IMR-90 (cell line): Measurements from ENCODE around the gene CNTN5. TPM values are rescaled to one million over a fixed set of nuclear protein-coding genes. Genes with fewer than 3 reads are reported as not detected.

Source experiments
- ATAC-seq: fragments of 200-7000 bp; cut with Tn5 transposase; 2 replicates; pipeline ENCODE4 v1.9.1; 2020; ENCODE audit warnings: low read depth, mild to moderate bottlenecking, moderate library complexity
- BruUV-seq: library from RNA; stranded (reverse); fragments of 400-500 nt; replicated peaks from 2 replicates; lab custom pipeline; 2021; lab: Mats Ljungman, UMichigan
- CTCF ChIA-PET: fragments of 300-600 bp; formaldehyde crosslinking; extraction: SDS; loops from one replicate; lab custom pipeline; 2021; ENCODE audit warnings: antibody characterized with exemption; lab: Yijun Ruan, JAX
- POLR2A ChIA-PET: fragments of 300-600 bp; sonication (Branson Sonifier 250); formaldehyde crosslinking; loops from one replicate; lab custom pipeline; 2022; ENCODE audit warnings: antibody characterized with exemption; ENCODE audit not compliant: unreplicated experiment; lab: Charles Lee
- DNase-seq: peaks from one replicate; pipeline ENCODE4 v3.0.0; 2013
- H2AFZ ChIP-seq: replicated peaks from 2 replicates; pipeline ENCODE3; 2013; ENCODE audit warnings: low read length, mild to moderate bottlenecking; ENCODE audit not compliant: poor library complexity
- H2AK5ac ChIP-seq: 2 replicates; pipeline ENCODE4 v1.6.1; 2013; ENCODE audit warnings: low read depth, low read length, inconsistent platforms
- H2AK9ac ChIP-seq: replicated peaks from 2 replicates; pipeline ENCODE3; 2013; ENCODE audit warnings: mild to moderate bottlenecking, low read depth, low read length, moderate library complexity; ENCODE audit not compliant: poor library complexity
- H2BK120ac ChIP-seq: 2 replicates; pipeline ENCODE4 v1.6.1; 2013; ENCODE audit warnings: low read depth, low read length, inconsistent platforms
- H2BK15ac ChIP-seq: 3 replicates; pipeline ENCODE4 v1.6.1; 2013; ENCODE audit warnings: low read depth, low read length, inconsistent platforms
- H2BK20ac ChIP-seq: 2 replicates; pipeline ENCODE4 v1.6.1; 2013; ENCODE audit warnings: low read depth, mild to moderate bottlenecking, inconsistent platforms, low read length, moderate library complexity
- H2BK5ac ChIP-seq: 2 replicates; pipeline ENCODE4 v1.6.1; 2013; ENCODE audit warnings: mild to moderate bottlenecking, low read depth, low read length, inconsistent platforms; ENCODE audit not compliant: poor library complexity, severe bottlenecking
- H3K14ac ChIP-seq: replicated peaks from 2 replicates; pipeline ENCODE4 v1.6.1; 2013; ENCODE audit warnings: low read depth, low read length, inconsistent platforms
- H3K18ac ChIP-seq: 2 replicates; pipeline ENCODE4 v1.6.1; 2013; ENCODE audit warnings: low read depth, low read length, control low read depth
- H3K23ac ChIP-seq: 2 replicates; pipeline ENCODE4 v1.6.1; 2013; ENCODE audit warnings: low read depth, low read length, inconsistent platforms
- H3K27ac ChIP-seq: 2 replicates; pipeline ENCODE4 v1.5.1; 2013; ENCODE audit warnings: mild to moderate bottlenecking, control low read depth, low read length; ENCODE audit not compliant: insufficient read depth
- H3K27me3 ChIP-seq: 2 replicates; pipeline ENCODE4 v1.6.1; 2013; ENCODE audit warnings: low read length; ENCODE audit not compliant: control insufficient read depth, insufficient read depth
- H3K36me3 ChIP-seq: 2 replicates; pipeline ENCODE4 v1.6.1; 2013; ENCODE audit warnings: low read length, mixed read lengths; ENCODE audit not compliant: control insufficient read depth, insufficient read depth
- H3K4ac ChIP-seq: 2 replicates; pipeline ENCODE4 v1.6.1; 2013; ENCODE audit warnings: low read depth, low read length, inconsistent platforms
- H3K4me1 ChIP-seq: 2 replicates; pipeline ENCODE4 v1.6.1; 2013; ENCODE audit warnings: low read length, mixed read lengths; ENCODE audit not compliant: control insufficient read depth, insufficient read depth
- H3K4me2 ChIP-seq: 2 replicates; pipeline ENCODE4 v1.6.1; 2013; ENCODE audit warnings: low read depth, mild to moderate bottlenecking, control low read depth, low read length, moderate library complexity
- H3K4me3 ChIP-seq: 2 replicates; pipeline ENCODE4 v1.5.1; 2013; ENCODE audit warnings: low read depth, mild to moderate bottlenecking, control low read depth, low read length, moderate library complexity; ENCODE audit not compliant: insufficient read depth
- H3K56ac ChIP-seq: 2 replicates; pipeline ENCODE4 v1.6.1; 2013; ENCODE audit warnings: low read length, inconsistent platforms; ENCODE audit not compliant: insufficient read depth; ENCODE audit errors: extremely low read depth
- H3K79me1 ChIP-seq, 2 experiments: 2 replicates each; pipeline ENCODE4 v1.6.1; 2013; ENCODE audit warnings: low read length in 2 of 2, inconsistent platforms in 1 of 2, low read depth in 1 of 2
- H3K9ac ChIP-seq: 2 replicates; pipeline ENCODE4 v1.6.1; 2013; ENCODE audit warnings: low read depth, low read length, control low read depth
- H3K9me1 ChIP-seq: 2 replicates; pipeline ENCODE4 v1.6.1; 2013; ENCODE audit warnings: low read length, inconsistent platforms; ENCODE audit not compliant: insufficient read depth
- H3K9me3 ChIP-seq: 2 replicates; pipeline ENCODE4 v1.6.1; 2013; ENCODE audit warnings: low read length; ENCODE audit not compliant: control insufficient read depth, insufficient read depth
- H4K20me1 ChIP-seq: 2 replicates; pipeline ENCODE4 v1.6.1; 2013; ENCODE audit warnings: low read length, inconsistent platforms; ENCODE audit not compliant: insufficient read depth
- H4K5ac ChIP-seq: 2 replicates; pipeline ENCODE4 v1.6.1; 2013; ENCODE audit warnings: mild to moderate bottlenecking, low read depth, low read length, control low read depth
- H4K8ac ChIP-seq, 2 experiments: 2 replicates each; pipeline ENCODE4 v1.6.1; 2013; ENCODE audit warnings: low read depth in 2 of 2, low read length in 2 of 2, control low read depth in 1 of 2, inconsistent platforms in 1 of 2
- H4K91ac ChIP-seq: 2 replicates; pipeline ENCODE4 v1.6.1; 2013; ENCODE audit warnings: low read depth, low read length, inconsistent platforms; ENCODE audit not compliant: insufficient read depth
- POLR2A ChIP-seq: IDR thresholded peaks from 2 replicates; pipeline ENCODE4 v1.6.1; 2012; ENCODE audit warnings: mild to moderate bottlenecking, low read depth, low read length
- SMC3 ChIP-seq: fragments of 150-350 bp; IDR thresholded peaks from 2 replicates; pipeline ENCODE4 v1.6.1; 2016; ENCODE audit warnings: low read depth, mild to moderate bottlenecking, antibody characterized with exemption, low read length, moderate library complexity
- USF2 ChIP-seq: fragments of 150-350 bp; IDR thresholded peaks from 2 replicates; pipeline ENCODE4 v1.6.1; 2017; ENCODE audit warnings: mild to moderate bottlenecking, antibody characterized with exemption, low read length, low read depth
- WGBS, 2 experiments: methylation state at CpG; one replicate each; pipeline versions ENCODE4 v1.1.5 to v1.1.7; 2013; ENCODE audit warnings: missing lambda C conversion rate in 2 of 2; ENCODE audit not compliant: insufficient read length in 1 of 2; ENCODE audit errors: extremely low coverage in 2 of 2; 5-methylcytosine and 5-hydroxymethylcytosine counted together
- dilution Hi-C: fragments of 300-500 bp; cut with HindIII; formaldehyde crosslinking; loops from one replicate; pipeline ENCODE4 v1.14.3; 2018; ENCODE audit warnings: low sequenced_read_pairs; ENCODE audit not compliant: unreplicated experiment
- in situ Hi-C: fragments of 300-500 bp; cut with MboI; formaldehyde crosslinking; loops from 3 replicates; pipeline ENCODE4 v1.14.3; 2019; ENCODE audit warnings: low sequenced_read_pairs, inconsistent platforms, mixed read lengths
- intact Hi-C: fragments of 100-400 bp; cut with micrococcal nuclease; formaldehyde crosslinking; loops from 2 replicates; pipeline ENCODE4 v1.10.0; 2022
- polyA plus RNA-seq, 3 experiments: library from polyadenylated mRNA; depleted of rRNA; stranded (reverse); fragments of >200 nt; gene quantifications; 2 replicates each; pipeline ENCODE4 v1.2.3, GENCODE V29; 2012; ENCODE audit warnings: low replicate concordance in 1 of 3
- total RNA-seq: library from RNA; depleted of rRNA; stranded (reverse); fragments of >200 nt; gene quantifications from 2 replicates; pipeline ENCODE4 v1.2.3, GENCODE V29; 2012

CNTN5 gene
- total and polyA plus RNA-seq, 2 of the 4 experiments (the other 2 are of a cell fraction) = not detected

- Histone ChIP-seq H3K18ac (no peak overlapping the region), H2AK9ac (no peak overlapping the region), H4K8ac (no peak overlapping the region), H4K5ac (no peak overlapping the region), H2BK120ac (no peak overlapping the region), H3K23ac (no peak overlapping the region), H4K91ac (no peak overlapping the region), H3K14ac (no peak overlapping the region), H4K20me1 (no peaks in the 10 kb centered on the region), H3K4me3 (no peak overlapping the region), H3K27ac (no peak overlapping the region), H2BK15ac (no peak overlapping the region), H3K4me1 (no peaks in the 10 kb centered on the region), H3K79me1 (no peaks in the 10 kb centered on the region), H3K9ac (no peak overlapping the region), H3K4ac (no peak overlapping the region), H3K27me3 (no peaks in the 10 kb centered on the region), H3K56ac (no peak overlapping the region), H2AFZ (no peak overlapping the region), H3K9me1 (no peaks in the 10 kb centered on the region), H2BK5ac (no peak overlapping the region), H3K9me3 (no peaks in the 10 kb centered on the region), H3K4me2 (no peak overlapping the region), H2BK20ac (no peak overlapping the region), H2AK5ac (no peak overlapping the region), H3K36me3 (no peaks in the 10 kb centered on the region)
- BruUV-seq = no TSS peak
- intact Hi-C loops = no loop called here
- DNase-seq (no peak), ATAC-seq (no peak)
- in situ Hi-C loops = no loop called here
- WGBS, 2 experiments = no CpG with 5 or more reads among the region's 5 CpGs
- POLR2A ChIA-PET = no interaction called here
- TF ChIP-seq USF2 (no peak), SMC3 (no peak), POLR2A (no peak)
- dilution Hi-C loops = no loop called here
- CTCF ChIA-PET = no interaction called here
Observed at GRCh38 chr11:100240025-100240539, 1219.3 kb downstream of the CNTN5 start.
